ENCODE measurements around the gene CKMT1A.

The CKMT1A gene

GRCh38 chr15:43748376-43748775 is 54.7 kb downstream of the CKMT1A start:
- DNase-seq (ENCODE audit: low spot score), result peak; percentile 31

Measured in hematopoietic multipotent progenitor cell treated with erythropoietin and hydrocortisone succinate and interleukin-3 and kit ligand, for 15 days (in vitro differentiated cells).